Transverse colon (tissue), 4 donors: ENCODE measurements around the gene SCTR. TPM values are rescaled to one million over a fixed set of nuclear protein-coding genes. Genes with fewer than 3 reads are reported as not detected.

ENCODE experiments used
- DNase-seq: peaks from one replicate; pipeline ENCODE4 v3.0.0-alpha.2; 2019
- H3K27ac ChIP-seq, 4 donors: fragments of 200-600 bp; sonication (generic); 2 replicates each; pipeline ENCODE4 v1.5.1; 2016 to 2018; ENCODE audit warnings: inconsistent platforms in 4 of 4
- H3K27me3 ChIP-seq: fragments of 200-600 bp; sonication (generic); 2 replicates; pipeline ENCODE4 v1.5.1; 2017; ENCODE audit warnings: inconsistent platforms
- H3K36me3 ChIP-seq, 4 donors: fragments of 200-600 bp; sonication (generic); 2 replicates each; pipeline ENCODE4 v1.5.1; 2017 to 2019; ENCODE audit warnings: inconsistent platforms in 4 of 4
- H3K4me1 ChIP-seq, 4 donors: fragments of 200-600 bp; sonication (generic); 2 replicates each; pipeline ENCODE4 v1.5.1; 2017 to 2020; ENCODE audit warnings: inconsistent platforms in 4 of 4
- H3K4me3 ChIP-seq, 4 donors: fragments of 200-600 bp; sonication (generic); 1 replicate in 1 of 4; 2 replicates in 3 of 4; pipeline versions ENCODE4 v1.5.1 to v1.6.1; 2017 to 2019; ENCODE audit warnings: inconsistent platforms in 4 of 4
- H3K9me3 ChIP-seq, 2 donors: fragments of 200-600 bp; sonication (generic); 2 replicates each; pipeline ENCODE4 v1.5.1; 2017 to 2019; ENCODE audit warnings: inconsistent platforms in 2 of 2
- CTCF ChIP-seq, 5 experiments: fragments of 200-600 bp in 3 of 5; fragments of 450-650 bp in 2 of 5; sonication (generic) in 3 of 5; IDR thresholded peaks; 1 replicate in 2 of 5; 2 replicates in 3 of 5; pipeline ENCODE4 v1.5.1; 2016 to 2017; ENCODE audit warnings: antibody characterized with exemption in 5 of 5, inconsistent platforms in 3 of 5, mild to moderate bottlenecking in 2 of 5, moderate library complexity in 1 of 5
- EP300 ChIP-seq: sonication (generic); formaldehyde crosslinking; IDR thresholded peaks from one replicate; pipeline ENCODE4 v1.6.1; 2017; ENCODE audit warnings: antibody characterized with exemption, low read depth
- POLR2A ChIP-seq: fragments of 450-650 bp; IDR thresholded peaks from one replicate; pipeline ENCODE4 v1.6.1; 2016; ENCODE audit warnings: antibody characterized with exemption, mild to moderate bottlenecking, moderate library complexity
- POLR2AphosphoS5 ChIP-seq, 3 donors: sonication (generic); formaldehyde crosslinking; IDR thresholded peaks; one replicate each; pipeline ENCODE4 v1.6.1; 2016; ENCODE audit warnings: antibody characterized with exemption in 3 of 3
- WGBS, 2 donors: methylation state at CpG; one replicate each; pipeline ENCODE4 v1.1.5; 2018; ENCODE audit warnings: low coverage in 1 of 2; 5-methylcytosine and 5-hydroxymethylcytosine counted together
- in situ Hi-C, 4 donors: fragments of 200-750 bp; cut with MboI; loops; one replicate each; pipeline versions ENCODE4 v1.15.0 to v1.15.1; 2017; ENCODE audit warnings: low sequenced_read_pairs in 3 of 4, low pct_ligation_motif_present in 1 of 4, low pct_unique_long_range_greater_than_20kb in 1 of 4
- intact Hi-C: fragments of 100-400 bp; cut with DNase I; formaldehyde crosslinking; loops from one replicate; pipeline ENCODE4 v1.15.1; 2023; ENCODE audit warnings: low total_unique reads
- total RNA-seq, 4 donors: library from RNA; depleted of rRNA; stranded (reverse); fragments of >200 nt; gene quantifications; one replicate each; pipeline ENCODE4 v1.1.0, GENCODE V29; 2016

Gene SCTR
- total RNA-seq, 4 donors from 2014 or later: not detected

GRCh38 chr2:119548516-119549120 is 24.3 kb upstream of the SCTR start:
- 20 to 62% methylated on average over 2 of the region's 2 CpGs for WGBS, 2 donors
- no peaks in the 10 kb centered on the region for H3K36me3 ChIP-seq
- H3K9me3 ChIP-seq: no peaks in the 10 kb centered on the region
- intact Hi-C loops (no loop called here), in situ Hi-C loops (no loop called here)
- peaks cover 4% of the 10 kb centered on the region for H3K27me3 ChIP-seq
- H3K4me3 ChIP-seq: no peak overlapping the region
- no peak for TF ChIP-seq EP300
- no peak for TF ChIP-seq POLR2A
- TF ChIP-seq CTCF (IDR thresholded peaks at IDR 0.05): no peak
- no peak for TF ChIP-seq POLR2AphosphoS5 (IDR thresholded peaks at IDR 0.05)
- no peak for DNase-seq
- no peak overlapping the region for H3K27ac ChIP-seq
- H3K4me1 ChIP-seq: peaks cover 0 to 11% (median 7%) of the 10 kb centered on the region in 4 donors

DNA sequence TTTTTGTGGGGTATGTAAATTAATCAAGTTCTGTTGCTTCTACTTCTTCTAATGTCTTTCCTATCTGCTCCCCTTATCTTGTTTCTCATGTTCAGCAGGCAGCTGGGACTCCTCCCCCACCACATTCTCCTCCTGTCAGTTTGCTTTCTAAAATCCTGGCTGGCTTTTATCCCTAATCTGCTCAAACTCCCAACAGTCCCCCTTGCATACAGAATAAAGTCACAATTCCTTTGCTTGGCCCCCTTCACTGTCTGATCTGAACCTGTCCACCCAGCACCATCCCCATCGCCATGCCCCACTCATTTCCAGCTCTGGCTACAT is 22.1 kb upstream of the SCTR start:
- H3K9me3 ChIP-seq: no peaks in the 10 kb centered on the region
- no peak overlapping the region for H3K4me3 ChIP-seq
- in situ Hi-C loops: no loop called here
- H3K27ac ChIP-seq: no peak overlapping the region
- no peaks in the 10 kb centered on the region for H3K36me3 ChIP-seq
- peaks cover 0 to 11% (median 7%) of the 10 kb centered on the region in 4 donors for H3K4me1 ChIP-seq
- intact Hi-C loops: no loop called here
- H3K27me3 ChIP-seq: peaks cover 12% of the 10 kb centered on the region
- 40 to 87% methylated on average over 1 of the region's 1 CpG for WGBS, 2 donors
- DNase-seq: no peak
- TF ChIP-seq CTCF (IDR thresholded peaks at IDR 0.05) (no peak), EP300 (no peak), POLR2A (no peak), POLR2AphosphoS5 (IDR thresholded peaks at IDR 0.05) (no peak)

DNA sequence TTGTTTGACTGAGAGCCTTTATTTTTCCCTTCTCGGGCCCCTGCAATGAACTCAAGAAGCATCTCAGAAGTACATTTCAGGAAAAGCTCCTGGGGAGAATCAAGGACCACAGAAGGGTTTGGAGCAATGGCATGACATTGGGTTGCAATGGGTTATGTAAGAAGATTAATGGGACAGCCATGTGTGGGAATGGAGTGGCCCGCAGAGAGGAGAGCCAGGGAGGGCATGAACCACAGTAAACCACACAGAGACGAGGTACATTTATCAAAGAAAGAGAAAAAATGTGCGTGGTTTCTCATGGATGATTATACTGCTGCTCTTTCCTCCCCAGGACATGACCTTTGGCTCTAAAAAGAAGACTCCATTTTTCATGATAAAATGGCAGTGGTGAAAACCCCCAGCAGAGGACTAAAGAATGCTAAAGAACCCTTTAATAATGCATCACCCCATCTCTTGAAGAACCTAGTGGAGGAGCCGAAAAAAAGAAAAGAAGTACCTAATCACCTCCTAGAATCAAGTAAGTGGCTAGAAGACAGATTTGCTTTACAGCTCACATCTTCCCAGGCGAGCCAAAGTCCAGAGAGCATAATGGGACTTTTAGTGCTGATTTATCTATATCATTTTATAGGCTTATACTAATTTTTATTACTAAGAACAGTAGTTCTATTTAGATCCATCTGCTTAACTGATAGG is 21.6 kb upstream of the SCTR start:
- Histone ChIP-seq H3K27ac (no peak overlapping the region), H3K9me3 (no peaks in the 10 kb centered on the region), H3K4me3 (no peak overlapping the region), H3K36me3 (no peaks in the 10 kb centered on the region), H3K27me3 (peaks cover 13% of the 10 kb centered on the region), H3K4me1 (peaks cover 0 to 11% (median 7%) of the 10 kb centered on the region in 4 donors)
- DNase-seq: no peak
- intact Hi-C loops: no loop called here
- in situ Hi-C loops: no loop called here
- WGBS, 2 donors: 48 to 49% methylated on average over 6 of the region's 6 CpGs
- TF ChIP-seq EP300: no peak
- TF ChIP-seq POLR2AphosphoS5 (IDR thresholded peaks at IDR 0.05): no peak
- TF ChIP-seq CTCF (IDR thresholded peaks at IDR 0.05): no peak
- no peak for TF ChIP-seq POLR2A

DNA sequence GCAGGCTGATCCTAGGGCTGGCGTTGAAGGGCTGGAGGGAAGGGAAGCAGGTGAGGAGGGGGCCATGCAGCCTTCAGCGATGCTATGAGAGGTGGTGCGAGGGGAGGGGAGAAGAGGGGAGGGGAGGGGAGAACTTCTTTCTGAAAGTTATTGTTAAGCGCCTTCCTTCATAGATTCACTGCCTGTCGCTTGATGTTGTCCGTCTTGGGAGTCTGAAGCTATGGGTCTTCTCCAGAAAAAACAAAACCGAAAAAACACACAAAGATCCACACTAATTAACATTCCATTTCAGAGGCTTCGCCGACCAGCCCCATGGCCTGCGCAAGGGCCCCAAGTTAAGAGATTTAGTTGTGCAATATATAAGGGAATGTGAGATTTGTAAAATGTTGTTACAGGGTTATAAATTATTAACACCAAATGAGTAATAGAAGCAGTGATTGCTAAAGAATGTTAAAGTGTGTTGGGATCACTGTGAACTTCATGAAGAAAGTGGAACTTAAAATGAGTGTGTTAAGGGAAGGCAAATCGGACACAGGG is 20.7 kb upstream of the SCTR start:
- 70 to 77% methylated on average over 8 to 11 of the region's 11 CpGs for WGBS, 2 donors
- H3K4me1 ChIP-seq: peaks cover 0 to 11% (median 7%) of the 10 kb centered on the region in 4 donors
- TF ChIP-seq CTCF (IDR thresholded peaks at IDR 0.05): no peak
- TF ChIP-seq POLR2AphosphoS5 (IDR thresholded peaks at IDR 0.05): no peak
- TF ChIP-seq EP300: no peak
- no peak for TF ChIP-seq POLR2A
- intact Hi-C loops: no loop called here
- H3K4me3 ChIP-seq: peak overlapping the region in 1 of 4 donors; percentile 60
- no peaks in the 10 kb centered on the region for H3K36me3 ChIP-seq
- H3K9me3 ChIP-seq: no peaks in the 10 kb centered on the region
- peaks cover 22% of the 10 kb centered on the region for H3K27me3 ChIP-seq
- no peak for DNase-seq
- no peak overlapping the region for H3K27ac ChIP-seq
- in situ Hi-C loops: no loop called here
